GM23338 (cell line): ENCODE measurements around the gene VSIG10L.

Experiments used
- CREB1 ChIP-seq: fragments of 250-450 bp; sonication (Bioruptor Pico); IDR thresholded peaks from 2 replicates; pipeline ENCODE4 v1.5.0; 2020; ENCODE audit warnings: low read depth, mild to moderate bottlenecking, moderate library complexity
- CTCF ChIP-seq, 2 experiments: fragments of 200-600 bp in 1 of 2; sonication (generic) in 1 of 2; conservative IDR thresholded peaks; 2 replicates each; pipeline versions ENCODE4 v1.5.1 to v1.6.1; 2016 to 2017; ENCODE audit warnings: antibody characterized with exemption in 2 of 2, low read depth in 2 of 2, mild to moderate bottlenecking in 2 of 2, moderate library complexity in 1 of 2
- ETS1 ChIP-seq: IDR thresholded peaks from 2 replicates; pipeline ENCODE4 v1.6.1; 2016; ENCODE audit warnings: antibody characterized with exemption
- EZH2 ChIP-seq: fragments of 200-600 bp; sonication (generic); IDR thresholded peaks from one replicate; pipeline ENCODE4 v1.8.0; 2017; ENCODE audit warnings: antibody characterized with exemption, mild to moderate bottlenecking, low read depth; ENCODE audit not compliant: unreplicated experiment
- EZH2phosphoT487 ChIP-seq: fragments of 200-600 bp; sonication (generic); IDR thresholded peaks from one replicate; pipeline ENCODE4 v1.8.1; 2018; ENCODE audit warnings: antibody characterized with exemption; ENCODE audit not compliant: unreplicated experiment
- JUNB ChIP-seq: IDR thresholded peaks from one replicate; pipeline ENCODE4 v1.6.1; 2016; ENCODE audit warnings: antibody characterized with exemption; ENCODE audit not compliant: unreplicated experiment
- NANOG ChIP-seq: IDR thresholded peaks from 2 replicates; pipeline ENCODE4 v1.6.1; 2016; ENCODE audit warnings: antibody characterized with exemption, borderline replicate concordance
- POLR2AphosphoS5 ChIP-seq: IDR thresholded peaks from 2 replicates; pipeline ENCODE4 v1.6.1; 2016; ENCODE audit warnings: antibody characterized with exemption, low read depth
- REST ChIP-seq: IDR thresholded peaks from one replicate; pipeline ENCODE4 v1.6.1; 2018; ENCODE audit warnings: antibody characterized with exemption; ENCODE audit not compliant: unreplicated experiment
- STAT1 ChIP-seq: IDR thresholded peaks from one replicate; pipeline ENCODE4 v1.6.1; 2016; ENCODE audit warnings: antibody characterized with exemption; ENCODE audit not compliant: unreplicated experiment
- ZNF114 ChIP-seq: fragments of 250-450 bp; sonication (Bioruptor Pico); IDR thresholded peaks from 2 replicates; pipeline ENCODE4 v1.5.0; 2020; ENCODE audit warnings: mild to moderate bottlenecking, moderate library complexity
- ZNF331 ChIP-seq: fragments of 250-450 bp; sonication (Bioruptor Pico); IDR thresholded peaks from 2 replicates; pipeline ENCODE4 v1.5.0; 2020; ENCODE audit warnings: low read depth, mild to moderate bottlenecking, moderate library complexity
- ZNF462 ChIP-seq: fragments of 250-450 bp; sonication (Bioruptor Pico); IDR thresholded peaks from 2 replicates; pipeline ENCODE4 v1.5.0; 2020; ENCODE audit warnings: mild to moderate bottlenecking, moderate library complexity

GRCh38 chr19:51370230-51370629 lies 28.3 kb upstream of the VSIG10L start:
- TF ChIP-seq EZH2phosphoT487 (no peak), POLR2AphosphoS5 (no peak), CTCF (conservative IDR thresholded peaks at IDR 0.05; ENCODE audit: low read depth in 2 of 2) (no peak), ZNF114 (CRISPR knock-in tag) (no peak), CREB1 (no peak), EZH2 (no peak), ETS1 (no peak), REST (no peak), ZNF462 (CRISPR knock-in tag) (no peak), JUNB (no peak), NANOG (no peak), ZNF331 (CRISPR knock-in tag) (no peak), STAT1 (no peak)
